ENCODE data around the gene TSPO2.

- TF ChIP-seq EZH2 (IDR thresholded peaks at IDR 0.05; ENCODE audit: borderline replicate concordance, low read depth, low read length, poor library complexity, severe bottlenecking) (no peak), CTCF (conservative IDR thresholded peaks at IDR 0.05; ENCODE audit: low read depth, low read length) (no peak)
Observed at GRCh38 chr6:41040940-41041536, 1.2 kb upstream of the TSPO2 start.
